Body of pancreas (tissue), 4 donors: ENCODE data around the gene CAV2.

Experiments used
- CTCF ChIP-seq, 7 experiments: fragments of 450-650 bp in 4 of 7; fragments of 200-600 bp in 3 of 7; sonication (generic) in 3 of 7; IDR thresholded peaks; one replicate each; pipeline ENCODE4 v1.5.1; 2016 to 2019; ENCODE audit warnings: antibody characterized with exemption in 7 of 7
- POLR2A ChIP-seq, 3 donors: fragments of 450-650 bp; IDR thresholded peaks; one replicate each; pipeline ENCODE4 v1.6.1; 2016; ENCODE audit warnings: antibody characterized with exemption in 3 of 3, mild to moderate bottlenecking in 2 of 3

GRCh38 chr7:116492654-116493109, 6.9 kb upstream of the CAV2 start:
- TF ChIP-seq CTCF (IDR thresholded peaks at IDR 0.05), result no peak
- no peak for TF ChIP-seq POLR2A (IDR thresholded peaks at IDR 0.05)
